Testis (tissue), 2 donors: Measurements from ENCODE around the gene COQ8A.

Experiments
- POLR2A ChIP-seq: fragments of 450-650 bp; IDR thresholded peaks from one replicate; pipeline ENCODE4 v1.6.1; 2017; ENCODE audit warnings: antibody characterized with exemption, mild to moderate bottlenecking, moderate library complexity
- TF ChIP-seq, protein P1 (sequence below), 3 experiments: fragments of 450-650 bp in 2 of 3; fragments of 200-600 bp in 1 of 3; sonication (generic) in 1 of 3; IDR thresholded peaks; one replicate each; pipeline ENCODE4 v1.5.1; 2016 to 2019; ENCODE audit warnings: antibody characterized with exemption in 3 of 3, mild to moderate bottlenecking in 2 of 3, moderate library complexity in 1 of 3

DNA sequence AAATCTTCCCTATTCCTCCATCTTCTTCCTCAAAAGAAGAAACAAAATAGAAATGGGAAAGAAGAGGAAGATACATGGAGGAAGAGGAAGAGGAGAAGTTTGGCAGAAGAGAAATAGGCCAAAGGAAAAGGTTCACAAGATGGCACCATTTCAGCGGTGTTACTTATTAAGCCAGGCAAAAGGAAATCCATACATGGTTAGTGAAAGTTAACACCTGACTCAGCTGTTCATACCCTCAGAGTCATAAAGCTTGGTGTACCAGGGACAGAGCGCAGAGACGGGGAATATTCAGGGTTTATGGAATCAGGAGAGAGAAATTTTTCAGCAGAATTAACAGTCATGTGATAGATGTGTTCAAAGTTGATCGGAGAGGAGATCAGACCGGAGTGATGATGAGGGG is 70.6 kb downstream of the COQ8A start:
- TF ChIP-seq, protein P1, sequence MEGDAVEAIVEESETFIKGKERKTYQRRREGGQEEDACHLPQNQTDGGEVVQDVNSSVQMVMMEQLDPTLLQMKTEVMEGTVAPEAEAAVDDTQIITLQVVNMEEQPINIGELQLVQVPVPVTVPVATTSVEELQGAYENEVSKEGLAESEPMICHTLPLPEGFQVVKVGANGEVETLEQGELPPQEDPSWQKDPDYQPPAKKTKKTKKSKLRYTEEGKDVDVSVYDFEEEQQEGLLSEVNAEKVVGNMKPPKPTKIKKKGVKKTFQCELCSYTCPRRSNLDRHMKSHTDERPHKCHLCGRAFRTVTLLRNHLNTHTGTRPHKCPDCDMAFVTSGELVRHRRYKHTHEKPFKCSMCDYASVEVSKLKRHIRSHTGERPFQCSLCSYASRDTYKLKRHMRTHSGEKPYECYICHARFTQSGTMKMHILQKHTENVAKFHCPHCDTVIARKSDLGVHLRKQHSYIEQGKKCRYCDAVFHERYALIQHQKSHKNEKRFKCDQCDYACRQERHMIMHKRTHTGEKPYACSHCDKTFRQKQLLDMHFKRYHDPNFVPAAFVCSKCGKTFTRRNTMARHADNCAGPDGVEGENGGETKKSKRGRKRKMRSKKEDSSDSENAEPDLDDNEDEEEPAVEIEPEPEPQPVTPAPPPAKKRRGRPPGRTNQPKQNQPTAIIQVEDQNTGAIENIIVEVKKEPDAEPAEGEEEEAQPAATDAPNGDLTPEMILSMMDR (IDR thresholded peaks at IDR 0.05): no peak
- no peak for TF ChIP-seq POLR2A
